HEK293T (cell line): ENCODE data around the gene HNRNPH1.

Experiments
- CTBP1 ChIP-seq: fragments of 450-650 bp; IDR thresholded peaks from 2 replicates; pipeline ENCODE4 v1.6.1; 2016; ENCODE audit warnings: borderline replicate concordance
- NFRKB ChIP-seq: fragments of 450-650 bp; IDR thresholded peaks from 2 replicates; pipeline ENCODE4 v1.6.1; 2016; ENCODE audit warnings: mild to moderate bottlenecking, moderate library complexity
- TARDBP ChIP-seq: fragments of 450-650 bp; IDR thresholded peaks from 2 replicates; pipeline ENCODE4 v1.6.1; 2016
- TF ChIP-seq, protein P1 (sequence below): fragments of 450-650 bp; IDR thresholded peaks from 2 replicates; pipeline ENCODE4 v1.6.1; 2016

DNA sequence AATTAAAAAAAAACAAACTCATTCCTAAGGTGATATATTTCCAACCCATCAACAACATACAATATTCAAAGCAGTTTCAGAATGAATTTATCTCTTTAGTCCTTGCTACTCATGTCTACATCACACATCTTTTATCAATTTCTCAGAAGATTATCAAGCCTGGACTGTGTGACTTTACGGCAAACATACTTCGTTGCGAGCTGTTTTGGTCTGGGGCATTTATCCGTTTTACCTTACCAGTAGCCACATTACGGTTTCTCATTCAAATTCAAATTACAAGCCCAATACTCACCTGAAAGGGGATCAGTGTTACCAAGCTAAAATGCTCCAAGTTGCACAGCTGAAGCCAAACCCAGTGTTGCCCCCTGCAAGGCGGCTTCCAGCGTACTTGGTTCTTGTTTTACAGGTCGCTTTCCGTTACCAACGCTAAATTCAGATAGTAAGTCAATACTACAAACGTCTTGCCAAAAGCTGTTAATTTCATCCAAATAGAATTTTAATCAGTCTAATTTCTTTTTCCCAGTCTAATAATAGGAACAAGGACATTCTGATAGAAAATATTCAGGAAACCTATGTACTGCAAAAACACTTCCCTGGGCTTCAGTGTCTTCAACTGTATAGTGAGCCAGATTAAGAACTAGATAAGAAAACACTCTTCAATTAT lies 1.8 kb downstream of the HNRNPH1 start:
- no peak for TF ChIP-seq NFRKB
- TF ChIP-seq CTBP1 = no peak
- TF ChIP-seq, protein P1, sequence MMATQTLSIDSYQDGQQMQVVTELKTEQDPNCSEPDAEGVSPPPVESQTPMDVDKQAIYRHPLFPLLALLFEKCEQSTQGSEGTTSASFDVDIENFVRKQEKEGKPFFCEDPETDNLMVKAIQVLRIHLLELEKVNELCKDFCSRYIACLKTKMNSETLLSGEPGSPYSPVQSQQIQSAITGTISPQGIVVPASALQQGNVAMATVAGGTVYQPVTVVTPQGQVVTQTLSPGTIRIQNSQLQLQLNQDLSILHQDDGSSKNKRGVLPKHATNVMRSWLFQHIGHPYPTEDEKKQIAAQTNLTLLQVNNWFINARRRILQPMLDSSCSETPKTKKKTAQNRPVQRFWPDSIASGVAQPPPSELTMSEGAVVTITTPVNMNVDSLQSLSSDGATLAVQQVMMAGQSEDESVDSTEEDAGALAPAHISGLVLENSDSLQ = no peak
- no peak for TF ChIP-seq TARDBP
